ENCODE measurements around the gene ST3GAL2. TPM values are rescaled to one million over a fixed set of nuclear protein-coding genes. Genes with fewer than 3 reads are reported as not detected.
"Not testable (repeated sequence)": the region's sequence is repeated elsewhere in the genome, so short reads cannot be mapped to it uniquely, and the experiment has no call there.

Gene ST3GAL2
- total RNA-seq, 2 experiments from 2014 or later: 14.8 to 16.6 TPM

GRCh38 chr16:70421473-70422311 lies 17.2 kb downstream of the ST3GAL2 start:
- no peaks in the 10 kb centered on the region for H3K27me3 Mint-ChIP-seq
- ATAC-seq (no peak), DNase-seq (no peak)
- intact Hi-C loops (cut with DNase I, micrococcal nuclease): no loop called here
- no peaks in the 10 kb centered on the region for H3K36me3 Mint-ChIP-seq (ENCODE audit: low read depth)
- H3K4me3 Mint-ChIP-seq: no peak overlapping the region
- H3K9me3 Mint-ChIP-seq (ENCODE audit: low read depth): no peaks in the 10 kb centered on the region
- no peak overlapping the region for H3K27ac Mint-ChIP-seq
- ChIA-PET POLR2A (interaction anchor here (0.5 kb wide), 1 partner anchor 55 kb away, joined by 9 read pairs; no protein-coding TSS in a partner anchor), CTCF (interaction anchor here (0.6 to 1.2 kb wide), 4 partner anchors 9 to 31 kb away, joined by 3 read pairs; no protein-coding TSS in a partner anchor)
- peaks cover 48% of the 10 kb centered on the region for H3K4me1 Mint-ChIP-seq

GRCh38 chr16:70421014-70421413 lies 17.9 kb downstream of the ST3GAL2 start:
- intact Hi-C loops (cut with DNase I, micrococcal nuclease): no loop called here
- no peaks in the 10 kb centered on the region for H3K9me3 Mint-ChIP-seq (ENCODE audit: low read depth)
- peaks cover 48% of the 10 kb centered on the region for H3K4me1 Mint-ChIP-seq
- no peaks in the 10 kb centered on the region for H3K36me3 Mint-ChIP-seq (ENCODE audit: low read depth)
- no peak overlapping the region for H3K27ac Mint-ChIP-seq
- ATAC-seq: no peak
- CTCF ChIA-PET: interaction anchor here (0.7 to 1.2 kb wide), 4 partner anchors 9 to 88 kb away, joined by 3 to 4 read pairs (median 3); no protein-coding TSS in a partner anchor
- POLR2A ChIA-PET: no interaction called here
- no peaks in the 10 kb centered on the region for H3K27me3 Mint-ChIP-seq
- no peak overlapping the region for H3K4me3 Mint-ChIP-seq
- no peak for DNase-seq

- intact Hi-C loops (cut with DNase I, micrococcal nuclease): no loop called here
- no peaks in the 10 kb centered on the region for H3K27me3 Mint-ChIP-seq
- ChIA-PET POLR2A (interaction anchor here (0.5 to 0.6 kb wide), 2 partner anchors 8 to 11 kb away, joined by 3 to 4 read pairs; no protein-coding TSS in a partner anchor), CTCF (interaction anchor here (0.6 to 1.2 kb wide), 3 partner anchors 27 to 132 kb away, joined by 3 read pairs; no protein-coding TSS in a partner anchor)
- ATAC-seq (peak; percentile 25), DNase-seq (no peak)
- no peak overlapping the region for H3K4me3 Mint-ChIP-seq
- no peak overlapping the region for H3K27ac Mint-ChIP-seq
- H3K4me1 Mint-ChIP-seq: peaks cover 48% of the 10 kb centered on the region
- H3K36me3 Mint-ChIP-seq (ENCODE audit: low read depth): no peaks in the 10 kb centered on the region
- H3K9me3 Mint-ChIP-seq (ENCODE audit: low read depth): no peaks in the 10 kb centered on the region
These were observed 19.2 kb downstream of the ST3GAL2 start for GRCh38 chr16:70419384-70420327.

GRCh38 chr16:70418993-70419318 lies 19.9 kb downstream of the ST3GAL2 start:
- ChIA-PET POLR2A (interaction anchor here (0.6 kb wide), 1 partner anchor 9 kb away, joined by 3 read pairs; no protein-coding TSS in a partner anchor), CTCF (interaction anchor here (0.6 to 1.2 kb wide), 3 partner anchors 27 to 132 kb away, joined by 3 read pairs; no protein-coding TSS in a partner anchor)
- Mint-ChIP-seq H3K27me3 (no peaks in the 10 kb centered on the region), H3K4me1 (peaks cover 48% of the 10 kb centered on the region), H3K4me3 (no peak overlapping the region), H3K36me3 (ENCODE audit: low read depth) (no peaks in the 10 kb centered on the region), H3K27ac (peak overlapping the region; percentile 78), H3K9me3 (ENCODE audit: low read depth) (no peaks in the 10 kb centered on the region)
- intact Hi-C loops (cut with DNase I, micrococcal nuclease): no loop called here
- ATAC-seq (peak; percentile 10), DNase-seq (no peak)

GRCh38 chr16:70418274-70418992 lies 20.5 kb downstream of the ST3GAL2 start:
- peak overlapping the region; percentile 78 for H3K27ac Mint-ChIP-seq
- intact Hi-C loops (cut with DNase I, micrococcal nuclease): no loop called here
- no peak overlapping the region for H3K4me3 Mint-ChIP-seq
- no peaks in the 10 kb centered on the region for H3K36me3 Mint-ChIP-seq (ENCODE audit: low read depth)
- ATAC-seq: peak; percentile 31
- POLR2A ChIA-PET: no interaction called here
- peak; percentile 43 for DNase-seq
- no peaks in the 10 kb centered on the region for H3K27me3 Mint-ChIP-seq
- no peaks in the 10 kb centered on the region for H3K9me3 Mint-ChIP-seq (ENCODE audit: low read depth)
- H3K4me1 Mint-ChIP-seq: peaks cover 46% of the 10 kb centered on the region
- CTCF ChIA-PET: interaction anchor here (0.6 to 1.4 kb wide), 6 partner anchors 10 to 655 kb away, joined by 3 to 5 read pairs (median 3); no protein-coding TSS in a partner anchor

- H3K27ac Mint-ChIP-seq: peak overlapping the region; percentile 4
- H3K4me1 Mint-ChIP-seq: peaks cover 40% of the 10 kb centered on the region
- ChIA-PET POLR2A (interaction anchor here (1.1 kb wide), 1 partner anchor 21 kb away, joined by 3 read pairs; no protein-coding TSS in a partner anchor), CTCF (interaction anchor here (0.9 to 1.4 kb wide), 4 partner anchors 9 to 40 kb away, joined by 3 read pairs; no protein-coding TSS in a partner anchor)
- ATAC-seq (no peak), DNase-seq (no peak)
- H3K36me3 Mint-ChIP-seq (ENCODE audit: low read depth): no peaks in the 10 kb centered on the region
- no peak overlapping the region for H3K4me3 Mint-ChIP-seq
- no peaks in the 10 kb centered on the region for H3K27me3 Mint-ChIP-seq
- intact Hi-C loops (cut with DNase I, micrococcal nuclease): no loop called here
- H3K9me3 Mint-ChIP-seq (ENCODE audit: low read depth): no peaks in the 10 kb centered on the region
These were observed 21.2 kb downstream of the ST3GAL2 start for GRCh38 chr16:70417661-70418060.

- POLR2A ChIA-PET: interaction anchor here (1.1 kb wide), 1 partner anchor 21 kb away, joined by 3 read pairs; no protein-coding TSS in a partner anchor
- Mint-ChIP-seq H3K4me1 (peaks cover 38% of the 10 kb centered on the region), H3K9me3 (ENCODE audit: low read depth) (no peaks in the 10 kb centered on the region), H3K27ac (no peak overlapping the region), H3K4me3 (no peak overlapping the region), H3K27me3 (no peaks in the 10 kb centered on the region), H3K36me3 (ENCODE audit: low read depth) (peaks cover 3% of the 10 kb centered on the region)
- intact Hi-C loops (cut with DNase I, micrococcal nuclease): no loop called here
- CTCF ChIA-PET: interaction anchor here (0.9 to 1.4 kb wide), 3 partner anchors 8 to 23 kb away, joined by 3 read pairs; no protein-coding TSS in a partner anchor
- ATAC-seq (no peak), DNase-seq (no peak)
These were observed 21.9 kb downstream of the ST3GAL2 start for GRCh38 chr16:70416748-70417616.

- H3K9me3 Mint-ChIP-seq (ENCODE audit: low read depth); ATAC-seq; H3K36me3 Mint-ChIP-seq (ENCODE audit: low read depth); intact Hi-C loops (cut with DNase I, micrococcal nuclease); H3K4me3 Mint-ChIP-seq; DNase-seq; H3K27me3 Mint-ChIP-seq; POLR2A ChIA-PET; H3K27ac Mint-ChIP-seq: not testable (repeated sequence)
- CTCF ChIA-PET: interaction anchor here (0.6 to 0.7 kb wide), 2 partner anchors 30 kb away, joined by 4 read pairs; no protein-coding TSS in a partner anchor
- H3K4me1 Mint-ChIP-seq: peaks cover 22% of the 10 kb centered on the region
These were observed 25.3 kb downstream of the ST3GAL2 start for GRCh38 chr16:70413572-70413971.

- DNase-seq: no peak
- peaks cover 4% of the 10 kb centered on the region for H3K36me3 Mint-ChIP-seq (ENCODE audit: low read depth)
- no peaks in the 10 kb centered on the region for H3K27me3 Mint-ChIP-seq
- H3K4me1 Mint-ChIP-seq: peaks cover 18% of the 10 kb centered on the region
- H3K4me3 Mint-ChIP-seq: no peak overlapping the region
- CTCF ChIA-PET: interaction anchor here (0.6 kb wide), 1 partner anchor 9 kb away, joined by 3 read pairs; no protein-coding TSS in a partner anchor
- no peaks in the 10 kb centered on the region for H3K9me3 Mint-ChIP-seq (ENCODE audit: low read depth)
- no peak overlapping the region for H3K27ac Mint-ChIP-seq
- ATAC-seq: no peak
- POLR2A ChIA-PET: no interaction called here
- intact Hi-C loops (cut with DNase I, micrococcal nuclease): no loop called here
These were observed 26.5 kb downstream of the ST3GAL2 start for GRCh38 chr16:70412385-70412784.

GRCh38 chr16:70410734-70411133 lies 28.2 kb downstream of the ST3GAL2 start:
- ChIA-PET POLR2A (no interaction called here), CTCF (interaction anchor here (1.0 kb wide), 1 partner anchor 41 kb away, joined by 5 read pairs; no protein-coding TSS in a partner anchor)
- no peak for DNase-seq
- H3K9me3 Mint-ChIP-seq (ENCODE audit: low read depth): no peaks in the 10 kb centered on the region
- intact Hi-C loops (cut with DNase I, micrococcal nuclease): no loop called here
- H3K4me1 Mint-ChIP-seq: peaks cover 20% of the 10 kb centered on the region
- no peak overlapping the region for H3K27ac Mint-ChIP-seq
- peaks cover 4% of the 10 kb centered on the region for H3K36me3 Mint-ChIP-seq (ENCODE audit: low read depth)
- ATAC-seq: no peak
- no peaks in the 10 kb centered on the region for H3K27me3 Mint-ChIP-seq
- no peak overlapping the region for H3K4me3 Mint-ChIP-seq

Measured in activated CD4-positive, alpha-beta T cell treated with anti-CD3 and anti-CD28 coated beads for 36 hours (primary cell).